ENCODE results near the gene LRBA.

- TF ChIP-seq CTCF (IDR thresholded peaks at IDR 0.05): no peak
- no peak for TF ChIP-seq POLR2A (IDR thresholded peaks at IDR 0.05)
Observed at GRCh38 chr4:150343796-150344195, 671.3 kb downstream of the LRBA start.

Measured in body of pancreas (tissue), 4 donors.